ENCODE measurements around the gene AKT1. TPM values are rescaled to one million over a fixed set of nuclear protein-coding genes. Genes with fewer than 3 reads are reported as not detected.
A peak's percentile ranks its signal among the peaks of the same experiment; 100 is the strongest.

AKT1 gene
- total RNA-seq, 1 donor from 2014 or later, result 123 TPM

DNA sequence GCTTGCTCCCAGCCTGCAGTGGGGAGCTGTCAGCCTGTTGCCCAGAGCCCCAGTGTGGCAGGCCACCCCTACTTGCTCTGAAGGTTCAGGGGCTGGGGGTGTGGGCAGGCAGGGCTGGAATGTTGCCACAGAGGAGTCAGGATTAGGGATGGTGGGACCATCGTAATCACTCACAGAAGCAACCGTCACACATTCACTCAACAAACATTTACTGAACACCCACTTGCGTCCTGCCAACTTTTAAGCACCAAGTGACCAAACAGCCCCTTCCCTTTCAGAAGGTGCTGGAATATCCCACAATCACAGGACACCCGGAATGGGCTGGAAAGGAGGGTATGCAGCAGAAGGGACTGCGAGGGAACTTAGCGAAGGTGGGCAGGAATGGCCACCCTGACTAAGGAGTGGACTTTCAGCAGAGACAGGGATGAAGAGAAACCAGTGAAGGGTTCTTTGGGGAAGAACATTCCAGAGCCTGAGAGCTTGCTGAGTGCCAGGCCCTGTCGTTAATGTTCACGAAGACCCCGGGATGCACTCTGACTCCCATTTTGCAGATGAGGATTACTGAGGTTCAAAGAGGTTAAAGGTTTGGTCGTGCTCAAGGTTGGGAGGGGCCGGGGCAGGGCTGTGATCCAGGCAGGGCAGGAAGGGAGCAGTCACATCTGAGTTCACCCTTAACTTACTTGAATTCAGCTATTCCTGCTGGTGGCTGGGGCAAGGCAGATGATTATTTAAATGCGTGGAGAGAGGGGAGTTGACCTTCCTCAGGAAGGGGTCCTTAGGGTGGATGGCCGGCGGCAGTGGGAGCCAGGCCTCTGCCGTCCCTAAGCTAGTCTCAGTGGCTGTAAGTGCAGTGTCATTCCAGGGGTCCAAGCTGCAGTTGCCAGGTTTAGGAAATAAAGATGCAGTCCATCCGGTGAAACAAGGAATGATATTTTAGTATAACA, 3.0 kb upstream of the AKT1 start:
- H3K36me3 Mint-ChIP-seq, result no peaks in the 10 kb centered on the region
- H3K4me1 Mint-ChIP-seq (ENCODE audit: unreplicated experiment), result peaks cover 27% of the 10 kb centered on the region
- H3K4me3 Mint-ChIP-seq, result peak overlapping the region; percentile 86
- no peak for DNase-seq (ENCODE audit: extremely low spot score, unreplicated experiment)
- TF ChIP-seq, protein P1, sequence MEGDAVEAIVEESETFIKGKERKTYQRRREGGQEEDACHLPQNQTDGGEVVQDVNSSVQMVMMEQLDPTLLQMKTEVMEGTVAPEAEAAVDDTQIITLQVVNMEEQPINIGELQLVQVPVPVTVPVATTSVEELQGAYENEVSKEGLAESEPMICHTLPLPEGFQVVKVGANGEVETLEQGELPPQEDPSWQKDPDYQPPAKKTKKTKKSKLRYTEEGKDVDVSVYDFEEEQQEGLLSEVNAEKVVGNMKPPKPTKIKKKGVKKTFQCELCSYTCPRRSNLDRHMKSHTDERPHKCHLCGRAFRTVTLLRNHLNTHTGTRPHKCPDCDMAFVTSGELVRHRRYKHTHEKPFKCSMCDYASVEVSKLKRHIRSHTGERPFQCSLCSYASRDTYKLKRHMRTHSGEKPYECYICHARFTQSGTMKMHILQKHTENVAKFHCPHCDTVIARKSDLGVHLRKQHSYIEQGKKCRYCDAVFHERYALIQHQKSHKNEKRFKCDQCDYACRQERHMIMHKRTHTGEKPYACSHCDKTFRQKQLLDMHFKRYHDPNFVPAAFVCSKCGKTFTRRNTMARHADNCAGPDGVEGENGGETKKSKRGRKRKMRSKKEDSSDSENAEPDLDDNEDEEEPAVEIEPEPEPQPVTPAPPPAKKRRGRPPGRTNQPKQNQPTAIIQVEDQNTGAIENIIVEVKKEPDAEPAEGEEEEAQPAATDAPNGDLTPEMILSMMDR (conservative IDR thresholded peaks at IDR 0.05), result no peak
- no peaks in the 10 kb centered on the region for H3K9me3 Mint-ChIP-seq
- peak overlapping the region; percentile 88 for H3K27ac Mint-ChIP-seq
- peaks cover 28% of the 10 kb centered on the region for H3K27me3 Mint-ChIP-seq

- TF ChIP-seq, protein P1 (conservative IDR thresholded peaks at IDR 0.05), result no peak
- Mint-ChIP-seq H3K4me1 (ENCODE audit: unreplicated experiment) (peaks cover 32% of the 10 kb centered on the region), H3K4me3 (peak overlapping the region; percentile 80), H3K27me3 (peaks cover 25% of the 10 kb centered on the region), H3K9me3 (no peaks in the 10 kb centered on the region), H3K27ac (no peak overlapping the region), H3K36me3 (no peaks in the 10 kb centered on the region)
- DNase-seq (ENCODE audit: extremely low spot score, unreplicated experiment), result no peak
Measured at GRCh38 chr14:104797115-104798044, 1.8 kb upstream of the AKT1 start.

DNA sequence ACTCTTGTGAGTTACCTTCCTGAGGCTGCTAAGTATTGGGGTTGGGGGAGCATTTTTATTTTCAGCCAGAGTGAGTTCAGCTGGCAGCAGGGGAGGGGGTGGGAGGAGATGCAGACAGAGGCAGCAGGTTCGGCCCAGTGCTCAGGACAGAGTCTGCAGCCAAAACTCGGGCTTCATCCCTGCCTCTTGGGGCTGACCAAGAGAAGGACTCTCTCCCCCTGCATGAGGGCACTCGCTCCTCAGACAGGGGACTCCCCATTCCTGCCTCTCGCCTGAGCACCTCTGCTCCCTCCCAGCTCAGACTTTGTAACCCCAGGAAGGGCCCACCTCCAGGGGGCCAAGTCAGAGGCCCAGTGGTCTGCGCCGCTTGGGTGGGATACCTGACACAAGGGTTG, 1.1 kb upstream of the AKT1 start:
- no peaks in the 10 kb centered on the region for H3K36me3 Mint-ChIP-seq
- H3K4me1 Mint-ChIP-seq (ENCODE audit: unreplicated experiment), result peaks cover 32% of the 10 kb centered on the region
- H3K27me3 Mint-ChIP-seq, result peaks cover 25% of the 10 kb centered on the region
- TF ChIP-seq, protein P1 (conservative IDR thresholded peaks at IDR 0.05), result no peak
- H3K27ac Mint-ChIP-seq, result no peak overlapping the region
- no peaks in the 10 kb centered on the region for H3K9me3 Mint-ChIP-seq
- no peak for DNase-seq (ENCODE audit: extremely low spot score, unreplicated experiment)
- H3K4me3 Mint-ChIP-seq, result peak overlapping the region; percentile 80

GRCh38 chr14:104795781-104796686, 486 bp upstream of the AKT1 start:
- Mint-ChIP-seq H3K4me3 (peak overlapping the region; percentile 80), H3K9me3 (no peaks in the 10 kb centered on the region), H3K4me1 (ENCODE audit: unreplicated experiment) (peaks cover 32% of the 10 kb centered on the region), H3K27ac (peak overlapping the region; percentile 16), H3K27me3 (peaks cover 22% of the 10 kb centered on the region), H3K36me3 (no peaks in the 10 kb centered on the region)
- no peak for DNase-seq (ENCODE audit: extremely low spot score, unreplicated experiment)
- TF ChIP-seq, protein P1 (conservative IDR thresholded peaks at IDR 0.05), result no peak

DNA sequence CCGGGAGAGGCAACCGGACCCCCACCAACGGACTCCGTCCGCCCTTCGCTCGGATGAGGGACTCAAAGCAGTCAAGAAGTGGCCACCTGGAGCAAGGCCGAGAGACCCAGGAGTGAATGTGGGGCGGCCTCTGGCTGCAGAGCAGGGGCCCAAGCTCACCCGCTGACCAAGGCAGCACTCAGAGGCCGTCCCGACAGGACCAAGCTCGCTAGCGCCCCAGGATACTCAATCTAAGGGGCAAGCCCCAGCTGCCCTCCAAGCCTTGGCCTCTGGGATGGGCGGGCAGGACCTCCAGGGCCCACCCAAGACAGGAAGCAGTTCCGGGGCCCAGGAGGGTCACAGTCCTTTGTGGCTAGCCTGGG, 936 bp downstream of the AKT1 start:
- H3K9me3 Mint-ChIP-seq, result no peaks in the 10 kb centered on the region
- H3K4me1 Mint-ChIP-seq (ENCODE audit: unreplicated experiment), result peaks cover 30% of the 10 kb centered on the region
- H3K36me3 Mint-ChIP-seq, result no peaks in the 10 kb centered on the region
- H3K27ac Mint-ChIP-seq, result peak overlapping the region; percentile 84
- peaks cover 18% of the 10 kb centered on the region for H3K27me3 Mint-ChIP-seq
- TF ChIP-seq, protein P1 (conservative IDR thresholded peaks at IDR 0.05), result no peak
- peak overlapping the region; percentile 94 for H3K4me3 Mint-ChIP-seq
- DNase-seq (ENCODE audit: extremely low spot score, unreplicated experiment), result no peak
